ENCODE results near the gene ALG9.

The ALG9 gene

DNA sequence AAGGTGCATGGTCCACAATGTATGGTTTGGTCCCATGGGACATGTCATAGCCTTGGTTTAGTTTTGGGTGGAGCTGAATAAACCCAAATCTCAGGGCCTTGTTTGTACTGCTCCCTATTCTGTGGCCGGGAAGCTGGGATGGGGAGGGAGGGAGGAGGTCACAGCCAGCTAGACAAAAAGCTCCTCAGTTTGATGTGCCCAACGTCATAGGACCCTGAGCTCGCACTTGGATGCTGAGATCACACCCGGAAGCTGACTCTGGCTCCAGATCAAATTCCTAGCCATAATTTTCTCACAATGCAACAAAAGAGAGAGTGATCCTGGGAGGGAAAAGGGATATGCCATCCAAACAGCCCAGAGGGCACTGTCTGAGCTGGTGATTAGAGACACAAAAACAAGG, 42.6 kb upstream of the ALG9 start:
- in situ Hi-C loops (cut with HindIII; ENCODE audit: low sequenced_read_pairs) = no loop called here
- TF ChIP-seq, protein P1, sequence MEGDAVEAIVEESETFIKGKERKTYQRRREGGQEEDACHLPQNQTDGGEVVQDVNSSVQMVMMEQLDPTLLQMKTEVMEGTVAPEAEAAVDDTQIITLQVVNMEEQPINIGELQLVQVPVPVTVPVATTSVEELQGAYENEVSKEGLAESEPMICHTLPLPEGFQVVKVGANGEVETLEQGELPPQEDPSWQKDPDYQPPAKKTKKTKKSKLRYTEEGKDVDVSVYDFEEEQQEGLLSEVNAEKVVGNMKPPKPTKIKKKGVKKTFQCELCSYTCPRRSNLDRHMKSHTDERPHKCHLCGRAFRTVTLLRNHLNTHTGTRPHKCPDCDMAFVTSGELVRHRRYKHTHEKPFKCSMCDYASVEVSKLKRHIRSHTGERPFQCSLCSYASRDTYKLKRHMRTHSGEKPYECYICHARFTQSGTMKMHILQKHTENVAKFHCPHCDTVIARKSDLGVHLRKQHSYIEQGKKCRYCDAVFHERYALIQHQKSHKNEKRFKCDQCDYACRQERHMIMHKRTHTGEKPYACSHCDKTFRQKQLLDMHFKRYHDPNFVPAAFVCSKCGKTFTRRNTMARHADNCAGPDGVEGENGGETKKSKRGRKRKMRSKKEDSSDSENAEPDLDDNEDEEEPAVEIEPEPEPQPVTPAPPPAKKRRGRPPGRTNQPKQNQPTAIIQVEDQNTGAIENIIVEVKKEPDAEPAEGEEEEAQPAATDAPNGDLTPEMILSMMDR (IDR thresholded peaks at IDR 0.05; ENCODE audit: low read depth, low read length) = no peak
- no peak overlapping the region for H3K4me3 ChIP-seq (ENCODE audit: low read depth, low read length)
- peak; percentile 57 for DNase-seq (ENCODE audit: low read depth, low spot score)

DNA sequence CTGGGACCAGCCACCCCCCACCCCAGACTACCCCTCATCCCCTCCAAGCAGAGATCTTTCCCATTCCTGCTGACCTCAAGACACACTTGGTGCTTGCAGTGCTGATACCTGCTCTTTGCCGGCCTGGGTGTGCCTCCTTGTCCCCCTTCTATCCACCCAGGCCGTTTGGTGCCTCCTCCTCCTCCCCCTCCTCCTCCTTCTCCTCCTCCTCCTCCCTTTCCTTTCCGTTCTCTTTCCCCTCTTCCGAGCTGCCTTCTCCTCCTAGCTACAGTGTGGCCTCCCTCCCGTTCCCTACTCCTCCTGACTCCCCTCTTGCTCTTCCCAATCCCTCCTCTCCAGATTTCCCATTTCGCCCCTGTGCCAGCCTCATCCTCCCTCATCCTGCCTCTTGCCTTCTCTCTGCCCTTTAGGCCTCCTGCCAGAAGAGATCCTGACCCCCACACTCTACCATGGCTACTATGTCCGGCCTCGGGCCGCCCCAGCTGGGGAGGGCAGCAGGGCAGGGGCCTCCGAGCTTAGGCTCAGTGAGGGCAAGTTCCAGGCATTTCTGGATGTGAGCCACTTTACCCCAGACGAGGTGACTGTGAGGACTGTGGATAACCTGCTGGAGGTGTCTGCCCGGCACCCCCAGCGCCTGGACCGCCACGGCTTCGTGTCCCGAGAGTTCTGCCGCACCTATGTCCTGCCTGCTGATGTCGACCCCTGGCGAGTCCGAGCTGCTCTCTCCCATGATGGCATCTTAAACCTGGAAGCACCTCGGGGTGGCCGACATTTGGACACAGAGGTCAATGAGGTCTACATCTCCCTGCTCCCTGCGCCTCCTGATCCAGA, 41.9 kb upstream of the ALG9 start:
- no peak overlapping the region for H3K4me3 ChIP-seq (ENCODE audit: low read depth, low read length)
- DNase-seq (ENCODE audit: low read depth, low spot score) = no peak
- in situ Hi-C loops (cut with HindIII; ENCODE audit: low sequenced_read_pairs) = no loop called here
- TF ChIP-seq, protein P1 (IDR thresholded peaks at IDR 0.05; ENCODE audit: low read depth, low read length) = no peak

DNA sequence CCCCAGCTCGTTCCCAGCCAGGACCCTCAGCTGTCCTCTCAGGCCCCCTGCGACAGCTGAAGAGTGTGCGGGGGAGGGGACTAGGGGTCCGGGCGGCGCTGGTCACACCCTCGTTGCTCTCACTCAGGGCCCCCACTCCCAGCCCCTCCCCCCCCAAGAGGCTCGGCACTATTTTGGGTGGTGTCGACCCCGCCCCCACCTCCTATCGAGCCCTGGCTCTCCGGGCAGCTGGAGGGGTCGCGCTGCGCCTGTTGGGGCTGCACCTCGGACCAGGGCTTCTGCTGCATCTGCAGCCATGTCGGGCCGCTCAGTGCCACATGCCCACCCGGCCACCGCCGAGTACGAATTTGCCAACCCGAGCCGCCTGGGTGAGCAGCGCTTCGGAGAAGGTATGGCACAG, 41.2 kb upstream of the ALG9 start, which contains the start of gene HSPB2:
Gene HSPB2 (plus strand): TSS at position 200 of the 400 bp plus-strand sequence. CDS start 96 bp downstream, at position 296.
- TF ChIP-seq, protein P1 (IDR thresholded peaks at IDR 0.05; ENCODE audit: low read depth, low read length) = no peak
- H3K4me3 ChIP-seq (ENCODE audit: low read depth, low read length) = peak within 1 kb of the TSS; percentile 12
- in situ Hi-C loops (cut with HindIII; ENCODE audit: low sequenced_read_pairs) = no loop called here
- no peak for DNase-seq (ENCODE audit: low read depth, low spot score)

DNA sequence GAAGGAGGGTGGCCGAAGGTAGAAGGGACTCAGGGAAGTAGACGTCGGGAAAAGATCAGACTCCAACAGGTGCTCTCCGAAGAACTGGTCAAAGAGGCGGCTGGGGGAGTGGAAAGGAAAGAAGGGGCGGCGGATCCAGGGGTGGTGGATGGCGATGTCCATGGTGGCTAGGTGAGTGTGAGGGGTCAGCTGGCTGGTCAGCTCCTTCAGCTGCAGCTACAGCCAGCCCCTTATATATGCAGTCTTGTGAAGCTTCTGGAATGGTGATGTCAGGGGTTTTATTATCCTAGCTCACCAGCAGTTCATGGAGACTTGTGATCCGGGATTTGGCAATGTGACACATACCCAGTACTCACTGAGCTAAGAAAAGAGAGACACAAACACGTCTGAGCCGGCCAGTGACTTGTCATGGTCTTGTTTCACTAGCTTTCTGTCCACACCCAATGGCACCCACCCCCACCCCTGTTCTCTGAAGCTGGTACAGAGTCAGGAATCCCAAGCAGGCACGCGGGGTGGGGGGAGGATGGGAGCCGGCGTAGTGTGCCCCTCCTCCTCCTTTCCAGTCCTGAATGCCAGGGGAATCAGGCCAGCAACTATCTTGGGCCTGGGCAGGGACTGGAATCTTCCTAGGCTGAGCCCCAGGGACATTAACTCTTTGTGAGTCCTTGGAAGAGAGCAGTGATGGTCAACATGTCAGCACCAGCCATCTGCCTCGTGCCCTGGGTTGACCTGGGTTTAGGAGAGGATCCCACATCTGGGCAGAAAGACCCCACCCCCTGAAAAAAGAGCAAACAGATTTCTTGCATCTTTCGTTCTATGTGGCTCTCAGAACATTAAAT, 40.4 kb upstream of the ALG9 start, which contains the start of gene CRYAB:
Gene CRYAB (minus strand): TSS at position 208 of the 839 bp plus-strand sequence. CDS start 46 bp downstream, at position 162.
- peak within 1 kb of the TSS; percentile 12 for H3K4me3 ChIP-seq (ENCODE audit: low read depth, low read length)
- DNase-seq (ENCODE audit: low read depth, low spot score) = peak; percentile 49
- TF ChIP-seq, protein P1 (IDR thresholded peaks at IDR 0.05; ENCODE audit: low read depth, low read length) = no peak
- in situ Hi-C loops (cut with HindIII; ENCODE audit: low sequenced_read_pairs) = no loop called here

DNA sequence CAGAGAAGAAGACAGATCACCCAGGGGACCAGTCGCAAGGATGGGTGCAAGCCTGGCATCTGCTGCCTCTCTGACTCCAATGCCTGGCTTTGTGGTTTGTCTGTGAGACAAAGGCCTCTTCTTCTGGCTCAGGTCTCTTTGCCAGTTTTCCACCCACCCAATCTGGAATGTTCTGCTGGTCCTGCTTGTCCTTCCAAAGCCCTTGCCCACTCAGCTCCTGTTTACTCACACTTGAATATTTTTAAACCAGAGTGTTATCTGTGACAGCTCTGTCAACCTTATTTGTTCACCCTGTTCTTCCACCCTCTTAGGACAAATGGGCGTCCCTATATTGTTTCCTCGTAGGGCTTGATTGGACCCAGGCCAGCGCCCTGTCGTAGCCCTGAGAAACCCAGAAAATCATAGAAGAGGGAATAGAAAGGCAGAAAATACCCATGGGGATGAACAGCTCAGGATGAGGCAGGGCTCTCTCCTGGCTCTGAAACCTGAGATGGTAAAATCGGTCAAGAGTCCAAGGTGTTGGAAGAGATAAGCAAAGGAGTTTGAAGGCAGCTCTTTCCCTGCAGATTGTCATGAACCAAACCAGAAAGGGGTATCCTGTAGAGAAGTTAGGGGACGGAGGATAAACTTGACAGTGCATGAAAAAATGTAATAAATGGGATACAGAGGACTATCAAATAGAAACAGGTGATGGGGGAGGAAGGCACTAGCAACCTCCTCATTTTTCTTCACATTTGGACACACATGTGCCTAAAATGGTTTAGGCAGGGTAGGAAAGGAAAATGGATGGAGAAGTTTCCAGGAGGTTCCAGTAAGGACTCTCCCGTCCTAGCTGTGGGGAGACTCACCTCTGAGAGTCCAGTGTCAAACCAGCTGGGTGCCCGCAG, 39.5 kb upstream of the ALG9 start:
- TF ChIP-seq, protein P1 (IDR thresholded peaks at IDR 0.05; ENCODE audit: low read depth, low read length) = no peak
- no peak for DNase-seq (ENCODE audit: low read depth, low spot score)
- in situ Hi-C loops (cut with HindIII; ENCODE audit: low sequenced_read_pairs) = no loop called here
- H3K4me3 ChIP-seq (ENCODE audit: low read depth, low read length) = no peak overlapping the region

GRCh38 chr11:111909378-111909777, 38.0 kb upstream of the ALG9 start:
- TF ChIP-seq, protein P1 (IDR thresholded peaks at IDR 0.05; ENCODE audit: low read depth, low read length) = no peak
- DNase-seq (ENCODE audit: low read depth, low spot score) = no peak
- in situ Hi-C loops (cut with HindIII; ENCODE audit: low sequenced_read_pairs) = no loop called here
- H3K4me3 ChIP-seq (ENCODE audit: low read depth, low read length) = no peak overlapping the region
